GM12878 (cell line): ENCODE measurements around the gene LMAN1L. TPM values are rescaled to one million over a fixed set of nuclear protein-coding genes. Genes with fewer than 3 reads are reported as not detected.

Source experiments
- BCL11A ChIP-seq: IDR thresholded peaks from 2 replicates; pipeline ENCODE4 v1.6.1; 2011; ENCODE audit warnings: low read depth, low read length
- CHD4 ChIP-seq: fragments of 200-600 bp; sonication (generic); IDR thresholded peaks from 2 replicates; pipeline ENCODE4 v1.6.1; 2016; ENCODE audit warnings: mild to moderate bottlenecking
- DPF2 ChIP-seq: fragments of 450-650 bp; IDR thresholded peaks from 2 replicates; pipeline ENCODE4 v1.6.1; 2017; ENCODE audit warnings: mild to moderate bottlenecking
- EGR1 ChIP-seq, 2 experiments: IDR thresholded peaks; 1 replicate in 1 of 2; 2 replicates in 1 of 2; pipeline ENCODE4 v1.6.1; 2011 to 2012; ENCODE audit warnings: low read depth in 2 of 2, low read length in 2 of 2, borderline replicate concordance in 1 of 2, mild to moderate bottlenecking in 1 of 2, moderate library complexity in 1 of 2
- HCFC1 ChIP-seq: fragments of 150-350 bp; IDR thresholded peaks from 2 replicates; pipeline ENCODE4 v1.6.1; 2014; ENCODE audit warnings: low read length
- IKZF2 ChIP-seq, 2 experiments: fragments of 450-650 bp; IDR thresholded peaks; 2 replicates each; pipeline ENCODE4 v1.6.1; 2017; ENCODE audit warnings: mild to moderate bottlenecking in 2 of 2, moderate library complexity in 2 of 2
- TAF1 ChIP-seq: IDR thresholded peaks from 2 replicates; pipeline ENCODE4 v1.6.1; 2011; ENCODE audit warnings: mild to moderate bottlenecking, low read depth, low read length, borderline replicate concordance
- TBL1XR1 ChIP-seq: IDR thresholded peaks from 2 replicates; pipeline ENCODE4 v1.6.1; 2012; ENCODE audit warnings: low read depth, low read length, improper control_type of control experiment
- TCF12 ChIP-seq: IDR thresholded peaks from 2 replicates; pipeline ENCODE4 v1.6.1; 2011; ENCODE audit warnings: low read depth, mild to moderate bottlenecking, low read length
- YY1 ChIP-seq: IDR thresholded peaks from 2 replicates; pipeline ENCODE4 v1.6.1; 2011; ENCODE audit warnings: low read depth, mild to moderate bottlenecking, low read length
- ZBED1 ChIP-seq: IDR thresholded peaks from 2 replicates; pipeline ENCODE4 v1.6.1; 2016; ENCODE audit warnings: borderline replicate concordance
- ZNF622 ChIP-seq: fragments of 450-650 bp; IDR thresholded peaks from 2 replicates; pipeline ENCODE4 v1.6.1; 2017; ENCODE audit warnings: mild to moderate bottlenecking, inconsistent platforms
- polyA plus RNA-seq, 11 experiments: library from polyadenylated mRNA; depleted of rRNA in 4 of 11; unstranded in 6 of 11; stranded (reverse) in 5 of 11; fragments of >200 nt; fragmentation: Nextera tagmentation in 4 of 11; fragmentation: Illumina TruSeq in 1 of 11; extraction: Ambion mirVana in 4 of 11; extraction: Trizol in 1 of 11; gene quantifications; 1 replicate in 1 of 11; 2 replicates in 10 of 11; pipeline versions ENCODE4 v1.2.1 to v1.2.3, GENCODE V29; 2011 to 2016; ENCODE audit warnings: inconsistent platforms in 2 of 11, missing spikeins in 2 of 11, low read depth in 1 of 11
- total RNA-seq, 4 experiments: library from RNA; depleted of rRNA in 3 of 4; stranded (reverse); fragments of >200 nt in 3 of 4; fragmentation: Illumina TruSeq in 1 of 4; extraction: Trizol in 1 of 4; gene quantifications; 2 replicates each; pipeline versions ENCODE4 v1.2.1 to v1.2.3, GENCODE V29; 2013 to 2021
- TF ChIP-seq, protein P1 (sequence below): fragments of 450-650 bp; conservative IDR thresholded peaks from 2 replicates; pipeline ENCODE4 v1.6.1; 2017; ENCODE audit warnings: mild to moderate bottlenecking, moderate library complexity
- TF ChIP-seq, protein P2 (sequence below): IDR thresholded peaks from 2 replicates; pipeline ENCODE4 v1.6.1; 2012; ENCODE audit warnings: mild to moderate bottlenecking, low read depth, low read length
- TF ChIP-seq, protein P3 (sequence below): fragments of 450-650 bp; IDR thresholded peaks from 2 replicates; pipeline ENCODE4 v1.6.1; 2017; ENCODE audit warnings: borderline replicate concordance
- TF ChIP-seq, protein P4 (sequence below): fragments of 450-650 bp; IDR thresholded peaks from 2 replicates; pipeline ENCODE4 v1.6.1; 2017; ENCODE audit warnings: mild to moderate bottlenecking
- TF ChIP-seq, protein P5 (sequence below): fragments of 450-650 bp; IDR thresholded peaks from 2 replicates; pipeline ENCODE4 v1.6.1; 2014; ENCODE audit warnings: mild to moderate bottlenecking
- TF ChIP-seq, protein P6 (sequence below): IDR thresholded peaks from 2 replicates; pipeline ENCODE4 v1.6.1; 2011; ENCODE audit warnings: low read depth, low read length, improper control_type of control experiment, borderline replicate concordance

LMAN1L gene
- total and polyA plus RNA-seq, 10 of the 15 experiments (the other 5 are each of a cell fraction or from before 2014, with no cell fraction given), result not detected

DNA sequence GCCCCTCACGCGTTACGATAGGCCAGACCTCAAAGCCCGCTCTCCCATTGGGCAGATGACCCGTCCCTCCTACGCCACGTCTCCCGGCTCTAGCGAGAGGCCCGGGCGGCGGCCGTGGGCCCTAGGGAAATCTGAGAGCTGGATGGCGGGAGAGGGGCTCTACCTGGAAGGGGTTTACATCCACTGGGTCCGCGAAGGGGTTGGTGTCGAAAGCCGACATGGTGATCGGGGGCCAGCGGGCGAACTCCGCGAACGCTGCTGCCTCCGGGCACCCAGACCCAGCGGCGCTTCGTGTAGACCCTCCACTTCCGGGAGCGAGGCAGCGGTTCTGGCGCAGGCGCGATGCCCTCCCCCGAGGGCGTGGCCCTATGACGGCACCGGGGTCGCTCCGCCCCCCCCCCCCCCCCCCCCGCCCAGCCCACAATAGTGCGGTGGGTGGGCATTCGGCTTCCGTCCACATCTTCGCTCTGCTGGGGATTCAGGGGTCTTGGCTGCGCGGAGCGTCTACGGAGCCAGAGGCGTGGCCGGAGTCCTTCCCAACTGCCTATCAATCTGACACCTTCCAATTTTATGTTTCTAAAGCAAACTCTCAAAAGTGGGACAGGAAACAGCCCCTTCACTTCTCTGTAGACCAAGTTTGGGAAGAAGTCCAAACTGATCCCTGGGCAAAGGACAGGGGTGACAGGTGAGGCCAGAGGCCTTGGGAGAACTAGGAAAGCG is 60.6 kb downstream of the LMAN1L start, which contains the start of gene SCAMP2 (continued):
- TF ChIP-seq DPF2, result peak; percentile 97
- TF ChIP-seq, protein P1, sequence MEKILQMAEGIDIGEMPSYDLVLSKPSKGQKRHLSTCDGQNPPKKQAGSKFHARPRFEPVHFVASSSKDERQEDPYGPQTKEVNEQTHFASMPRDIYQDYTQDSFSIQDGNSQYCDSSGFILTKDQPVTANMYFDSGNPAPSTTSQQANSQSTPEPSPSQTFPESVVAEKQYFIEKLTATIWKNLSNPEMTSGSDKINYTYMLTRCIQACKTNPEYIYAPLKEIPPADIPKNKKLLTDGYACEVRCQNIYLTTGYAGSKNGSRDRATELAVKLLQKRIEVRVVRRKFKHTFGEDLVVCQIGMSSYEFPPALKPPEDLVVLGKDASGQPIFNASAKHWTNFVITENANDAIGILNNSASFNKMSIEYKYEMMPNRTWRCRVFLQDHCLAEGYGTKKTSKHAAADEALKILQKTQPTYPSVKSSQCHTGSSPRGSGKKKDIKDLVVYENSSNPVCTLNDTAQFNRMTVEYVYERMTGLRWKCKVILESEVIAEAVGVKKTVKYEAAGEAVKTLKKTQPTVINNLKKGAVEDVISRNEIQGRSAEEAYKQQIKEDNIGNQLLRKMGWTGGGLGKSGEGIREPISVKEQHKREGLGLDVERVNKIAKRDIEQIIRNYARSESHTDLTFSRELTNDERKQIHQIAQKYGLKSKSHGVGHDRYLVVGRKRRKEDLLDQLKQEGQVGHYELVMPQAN, result peak; percentile 94
- no peak for TF ChIP-seq ZNF622
- TF ChIP-seq EGR1 (IDR thresholded peaks at IDR 0.05; ENCODE audit: borderline replicate concordance in 1 of 2, low read depth in 2 of 2, low read length in 2 of 2), result 0 out of 3 replicates have a peak, but pooled peaks of 1 of the 2 experiments have one; percentile 10
- TF ChIP-seq, protein P2, sequence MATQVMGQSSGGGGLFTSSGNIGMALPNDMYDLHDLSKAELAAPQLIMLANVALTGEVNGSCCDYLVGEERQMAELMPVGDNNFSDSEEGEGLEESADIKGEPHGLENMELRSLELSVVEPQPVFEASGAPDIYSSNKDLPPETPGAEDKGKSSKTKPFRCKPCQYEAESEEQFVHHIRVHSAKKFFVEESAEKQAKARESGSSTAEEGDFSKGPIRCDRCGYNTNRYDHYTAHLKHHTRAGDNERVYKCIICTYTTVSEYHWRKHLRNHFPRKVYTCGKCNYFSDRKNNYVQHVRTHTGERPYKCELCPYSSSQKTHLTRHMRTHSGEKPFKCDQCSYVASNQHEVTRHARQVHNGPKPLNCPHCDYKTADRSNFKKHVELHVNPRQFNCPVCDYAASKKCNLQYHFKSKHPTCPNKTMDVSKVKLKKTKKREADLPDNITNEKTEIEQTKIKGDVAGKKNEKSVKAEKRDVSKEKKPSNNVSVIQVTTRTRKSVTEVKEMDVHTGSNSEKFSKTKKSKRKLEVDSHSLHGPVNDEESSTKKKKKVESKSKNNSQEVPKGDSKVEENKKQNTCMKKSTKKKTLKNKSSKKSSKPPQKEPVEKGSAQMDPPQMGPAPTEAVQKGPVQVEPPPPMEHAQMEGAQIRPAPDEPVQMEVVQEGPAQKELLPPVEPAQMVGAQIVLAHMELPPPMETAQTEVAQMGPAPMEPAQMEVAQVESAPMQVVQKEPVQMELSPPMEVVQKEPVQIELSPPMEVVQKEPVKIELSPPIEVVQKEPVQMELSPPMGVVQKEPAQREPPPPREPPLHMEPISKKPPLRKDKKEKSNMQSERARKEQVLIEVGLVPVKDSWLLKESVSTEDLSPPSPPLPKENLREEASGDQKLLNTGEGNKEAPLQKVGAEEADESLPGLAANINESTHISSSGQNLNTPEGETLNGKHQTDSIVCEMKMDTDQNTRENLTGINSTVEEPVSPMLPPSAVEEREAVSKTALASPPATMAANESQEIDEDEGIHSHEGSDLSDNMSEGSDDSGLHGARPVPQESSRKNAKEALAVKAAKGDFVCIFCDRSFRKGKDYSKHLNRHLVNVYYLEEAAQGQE, result no peak
- TF ChIP-seq TCF12, result no peak
- TF ChIP-seq HCFC1, result 0 out of 2 replicates have a peak, but pooled peaks have one; percentile 30
- peak; percentile 76 for TF ChIP-seq TAF1
- TF ChIP-seq, protein P3, sequence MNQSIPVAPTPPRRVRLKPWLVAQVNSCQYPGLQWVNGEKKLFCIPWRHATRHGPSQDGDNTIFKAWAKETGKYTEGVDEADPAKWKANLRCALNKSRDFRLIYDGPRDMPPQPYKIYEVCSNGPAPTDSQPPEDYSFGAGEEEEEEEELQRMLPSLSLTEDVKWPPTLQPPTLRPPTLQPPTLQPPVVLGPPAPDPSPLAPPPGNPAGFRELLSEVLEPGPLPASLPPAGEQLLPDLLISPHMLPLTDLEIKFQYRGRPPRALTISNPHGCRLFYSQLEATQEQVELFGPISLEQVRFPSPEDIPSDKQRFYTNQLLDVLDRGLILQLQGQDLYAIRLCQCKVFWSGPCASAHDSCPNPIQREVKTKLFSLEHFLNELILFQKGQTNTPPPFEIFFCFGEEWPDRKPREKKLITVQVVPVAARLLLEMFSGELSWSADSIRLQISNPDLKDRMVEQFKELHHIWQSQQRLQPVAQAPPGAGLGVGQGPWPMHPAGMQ, result no peak
- TF ChIP-seq TBL1XR1, result no peak
- TF ChIP-seq CHD4, result no peak
- TF ChIP-seq, protein P4, sequence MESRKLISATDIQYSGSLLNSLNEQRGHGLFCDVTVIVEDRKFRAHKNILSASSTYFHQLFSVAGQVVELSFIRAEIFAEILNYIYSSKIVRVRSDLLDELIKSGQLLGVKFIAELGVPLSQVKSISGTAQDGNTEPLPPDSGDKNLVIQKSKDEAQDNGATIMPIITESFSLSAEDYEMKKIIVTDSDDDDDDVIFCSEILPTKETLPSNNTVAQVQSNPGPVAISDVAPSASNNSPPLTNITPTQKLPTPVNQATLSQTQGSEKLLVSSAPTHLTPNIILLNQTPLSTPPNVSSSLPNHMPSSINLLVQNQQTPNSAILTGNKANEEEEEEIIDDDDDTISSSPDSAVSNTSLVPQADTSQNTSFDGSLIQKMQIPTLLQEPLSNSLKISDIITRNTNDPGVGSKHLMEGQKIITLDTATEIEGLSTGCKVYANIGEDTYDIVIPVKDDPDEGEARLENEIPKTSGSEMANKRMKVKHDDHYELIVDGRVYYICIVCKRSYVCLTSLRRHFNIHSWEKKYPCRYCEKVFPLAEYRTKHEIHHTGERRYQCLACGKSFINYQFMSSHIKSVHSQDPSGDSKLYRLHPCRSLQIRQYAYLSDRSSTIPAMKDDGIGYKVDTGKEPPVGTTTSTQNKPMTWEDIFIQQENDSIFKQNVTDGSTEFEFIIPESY, result no peak
- no peak for TF ChIP-seq ZBED1
- TF ChIP-seq, protein P5, sequence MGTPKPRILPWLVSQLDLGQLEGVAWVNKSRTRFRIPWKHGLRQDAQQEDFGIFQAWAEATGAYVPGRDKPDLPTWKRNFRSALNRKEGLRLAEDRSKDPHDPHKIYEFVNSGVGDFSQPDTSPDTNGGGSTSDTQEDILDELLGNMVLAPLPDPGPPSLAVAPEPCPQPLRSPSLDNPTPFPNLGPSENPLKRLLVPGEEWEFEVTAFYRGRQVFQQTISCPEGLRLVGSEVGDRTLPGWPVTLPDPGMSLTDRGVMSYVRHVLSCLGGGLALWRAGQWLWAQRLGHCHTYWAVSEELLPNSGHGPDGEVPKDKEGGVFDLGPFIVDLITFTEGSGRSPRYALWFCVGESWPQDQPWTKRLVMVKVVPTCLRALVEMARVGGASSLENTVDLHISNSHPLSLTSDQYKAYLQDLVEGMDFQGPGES, result peak; percentile 66; the same call in 1 of the 2 replicates
- TF ChIP-seq IKZF2 (IDR thresholded peaks at IDR 0.05), result peak in 1 of 2 experiments; percentile 40; a peak in 2 of 4 replicates
- TF ChIP-seq BCL11A, result no peak
- TF ChIP-seq YY1, result 0 out of 2 replicates have a peak, but pooled peaks have one; percentile 33
- TF ChIP-seq, protein P6, sequence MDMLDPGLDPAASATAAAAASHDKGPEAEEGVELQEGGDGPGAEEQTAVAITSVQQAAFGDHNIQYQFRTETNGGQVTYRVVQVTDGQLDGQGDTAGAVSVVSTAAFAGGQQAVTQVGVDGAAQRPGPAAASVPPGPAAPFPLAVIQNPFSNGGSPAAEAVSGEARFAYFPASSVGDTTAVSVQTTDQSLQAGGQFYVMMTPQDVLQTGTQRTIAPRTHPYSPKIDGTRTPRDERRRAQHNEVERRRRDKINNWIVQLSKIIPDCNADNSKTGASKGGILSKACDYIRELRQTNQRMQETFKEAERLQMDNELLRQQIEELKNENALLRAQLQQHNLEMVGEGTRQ, result no peak
